ENCODE data around the gene ANO1.

DNA sequence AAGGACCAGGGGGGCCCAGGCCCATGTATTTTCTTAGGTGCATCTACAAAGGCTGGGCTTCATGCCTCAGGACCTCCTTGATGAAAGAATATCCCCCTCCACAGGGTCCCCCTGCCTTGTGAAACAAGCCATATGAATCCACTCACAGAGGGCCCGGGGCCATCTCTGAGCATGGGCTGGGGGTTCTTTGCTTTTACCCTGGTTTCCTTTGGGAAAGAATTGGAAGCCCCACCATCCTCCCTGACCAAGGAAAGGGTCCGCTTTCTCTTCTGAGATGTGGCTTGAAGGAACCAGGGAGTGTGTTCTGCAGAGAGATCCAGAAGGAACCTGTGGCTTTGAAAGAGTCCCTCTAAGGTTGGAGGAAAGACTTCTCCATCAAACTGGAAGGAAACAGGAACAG lies 9.2 kb upstream of the ANO1 start:
- TF ChIP-seq, protein P1, sequence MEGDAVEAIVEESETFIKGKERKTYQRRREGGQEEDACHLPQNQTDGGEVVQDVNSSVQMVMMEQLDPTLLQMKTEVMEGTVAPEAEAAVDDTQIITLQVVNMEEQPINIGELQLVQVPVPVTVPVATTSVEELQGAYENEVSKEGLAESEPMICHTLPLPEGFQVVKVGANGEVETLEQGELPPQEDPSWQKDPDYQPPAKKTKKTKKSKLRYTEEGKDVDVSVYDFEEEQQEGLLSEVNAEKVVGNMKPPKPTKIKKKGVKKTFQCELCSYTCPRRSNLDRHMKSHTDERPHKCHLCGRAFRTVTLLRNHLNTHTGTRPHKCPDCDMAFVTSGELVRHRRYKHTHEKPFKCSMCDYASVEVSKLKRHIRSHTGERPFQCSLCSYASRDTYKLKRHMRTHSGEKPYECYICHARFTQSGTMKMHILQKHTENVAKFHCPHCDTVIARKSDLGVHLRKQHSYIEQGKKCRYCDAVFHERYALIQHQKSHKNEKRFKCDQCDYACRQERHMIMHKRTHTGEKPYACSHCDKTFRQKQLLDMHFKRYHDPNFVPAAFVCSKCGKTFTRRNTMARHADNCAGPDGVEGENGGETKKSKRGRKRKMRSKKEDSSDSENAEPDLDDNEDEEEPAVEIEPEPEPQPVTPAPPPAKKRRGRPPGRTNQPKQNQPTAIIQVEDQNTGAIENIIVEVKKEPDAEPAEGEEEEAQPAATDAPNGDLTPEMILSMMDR (IDR thresholded peaks at IDR 0.05): no peak
- TF ChIP-seq POLR2A (IDR thresholded peaks at IDR 0.05): no peak

All from uterus (tissue), 2 donors.